GM23248 (cell line): Measurements from ENCODE around the gene CDNF.

Experiments
- EZH2 ChIP-seq: fragments of 200-600 bp; sonication (generic); IDR thresholded peaks from 2 replicates; pipeline ENCODE4 v1.6.1; 2018; ENCODE audit warnings: antibody characterized with exemption, mild to moderate bottlenecking; ENCODE audit not compliant: insufficient read depth, poor library complexity, severe bottlenecking
- EZH2phosphoT487 ChIP-seq: fragments of 200-600 bp; sonication (generic); IDR thresholded peaks from 2 replicates; pipeline ENCODE4 v1.6.1; 2018; ENCODE audit warnings: antibody characterized with exemption, moderate library complexity, mild to moderate bottlenecking, low read depth; ENCODE audit not compliant: insufficient read depth

DNA sequence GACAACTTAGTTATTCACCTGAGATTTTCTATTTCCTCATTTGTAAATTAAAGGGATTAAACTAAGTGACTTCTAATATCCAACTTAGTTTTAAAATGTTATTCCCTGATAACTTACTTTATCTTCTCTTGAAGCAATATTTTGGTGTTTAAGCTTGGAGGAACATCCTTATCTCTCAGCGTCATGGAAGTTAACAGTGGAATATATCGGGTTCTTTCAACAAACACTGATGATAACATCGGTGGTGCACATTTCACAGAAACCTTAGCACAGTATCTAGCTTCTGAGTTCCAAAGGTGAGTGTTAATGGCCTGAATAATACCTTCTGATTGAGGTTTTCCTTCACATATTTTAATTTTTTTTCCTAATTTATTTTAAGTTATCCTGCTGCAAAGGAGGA, 14.4 kb upstream of the CDNF start:
- TF ChIP-seq EZH2phosphoT487 (no peak), EZH2 (no peak)
